GM21447 (cell line): ENCODE data around the gene XKR7.

Experiments
- ATAC-seq: cut with Tn5 transposase; IDR thresholded peaks from one replicate; pipeline ENCODE4 v1.9.1; 2021; ENCODE audit not compliant: unreplicated experiment

XKR7 gene

GRCh38 chr20:31975874-31976273 is 7.9 kb downstream of the XKR7 start:
- ATAC-seq = no peak

DNA sequence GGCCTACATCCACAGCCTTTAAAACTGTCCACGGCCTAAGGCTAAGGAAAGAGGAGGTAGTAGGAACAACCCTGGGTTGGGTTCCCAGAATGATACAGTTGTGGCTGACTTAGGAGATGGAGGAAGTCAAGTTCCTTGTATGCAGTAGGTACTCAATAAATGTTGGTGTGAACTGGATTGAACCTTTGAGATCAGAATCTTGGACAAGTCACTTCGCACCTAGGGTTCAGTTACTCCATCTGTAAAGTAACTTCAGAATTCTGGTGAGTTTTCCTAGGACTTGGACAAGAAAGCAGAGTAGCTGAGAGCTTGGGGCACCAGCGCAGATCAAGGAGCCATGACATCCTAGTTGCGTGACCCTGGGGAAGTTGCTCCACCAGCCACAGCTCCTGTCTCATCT is 9.1 kb downstream of the XKR7 start:
- ATAC-seq = no peak

DNA sequence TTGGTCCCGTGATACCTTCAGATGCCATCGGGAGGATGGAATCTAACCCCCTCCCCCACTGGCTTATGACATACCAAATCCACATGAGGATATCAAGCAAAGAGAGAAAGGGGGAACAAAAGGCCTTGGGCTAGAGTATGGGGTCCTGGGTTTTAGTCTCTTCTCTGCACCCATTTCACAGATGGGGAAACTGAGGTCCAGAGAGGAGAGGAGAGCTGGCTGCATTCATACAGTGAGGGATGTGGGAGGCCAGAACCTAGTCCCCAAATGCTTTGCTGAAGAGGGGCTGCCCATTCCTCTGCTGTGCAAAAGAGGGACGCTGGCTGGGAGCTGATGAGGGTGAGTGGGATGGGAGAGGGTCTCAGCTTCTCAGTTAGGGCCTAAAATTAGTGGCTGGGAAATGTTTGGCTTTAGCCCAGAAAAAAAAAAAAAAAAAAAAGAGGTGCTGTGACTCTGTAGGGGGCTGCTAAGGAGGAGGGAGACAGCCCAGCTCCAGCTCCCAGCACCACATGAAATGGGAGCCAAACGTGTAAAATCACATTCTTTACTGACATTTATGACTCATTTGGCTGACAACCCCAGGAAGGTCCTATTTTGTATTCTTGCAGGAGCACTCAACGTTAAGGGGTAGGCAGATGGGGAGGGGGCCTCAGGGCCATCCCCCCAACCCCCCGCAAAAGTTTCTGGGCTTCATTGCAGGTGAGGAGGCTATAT is 11.9 kb downstream of the XKR7 start:
- ATAC-seq = no peak

DNA sequence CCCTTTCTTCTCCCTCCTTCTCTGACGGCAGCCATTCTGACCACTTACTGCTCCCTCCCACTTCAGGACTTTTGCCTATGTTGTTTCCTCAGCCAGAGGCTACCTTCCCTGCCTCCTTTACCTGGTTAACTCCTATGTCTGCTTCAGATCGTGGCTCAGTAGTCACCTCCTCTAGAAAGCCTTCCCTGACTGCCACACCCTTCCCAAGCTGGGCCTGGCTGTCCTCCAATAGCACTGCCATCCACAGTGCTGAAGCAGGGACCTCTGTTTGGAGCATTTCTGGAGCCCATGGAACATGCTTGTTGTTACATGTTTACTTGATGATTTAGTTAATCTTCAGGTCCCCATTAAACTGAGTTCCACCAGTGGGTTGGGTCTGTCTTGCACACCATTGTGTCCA is 13.8 kb downstream of the XKR7 start:
- no peak for ATAC-seq

DNA sequence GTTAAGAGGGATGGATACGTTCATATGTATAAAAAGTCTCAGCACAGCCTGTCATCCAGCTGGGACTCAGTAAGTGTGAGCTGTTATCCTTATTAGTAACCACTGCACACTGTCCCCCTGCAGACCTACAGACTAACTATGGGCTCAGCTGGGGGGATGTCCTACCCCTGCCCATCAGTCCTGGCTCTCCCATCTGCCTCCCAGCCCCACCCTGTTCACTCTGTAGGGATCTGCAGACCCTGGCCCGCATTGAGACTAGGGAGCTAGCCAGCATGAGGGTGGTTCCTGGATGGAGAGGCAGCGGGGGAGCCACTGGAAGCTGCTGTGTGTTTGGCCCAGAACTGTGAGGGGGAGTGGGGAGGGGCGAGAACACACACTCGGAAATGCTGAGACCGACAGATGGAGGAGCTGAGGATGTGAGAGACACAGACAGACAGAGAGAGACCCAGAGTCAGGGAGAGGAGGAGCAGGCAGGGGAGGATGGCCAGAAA is 17.1 kb downstream of the XKR7 start:
- no peak for ATAC-seq

GRCh38 chr20:31987744-31988143 is 19.8 kb downstream of the XKR7 start:
- ATAC-seq = no peak

DNA sequence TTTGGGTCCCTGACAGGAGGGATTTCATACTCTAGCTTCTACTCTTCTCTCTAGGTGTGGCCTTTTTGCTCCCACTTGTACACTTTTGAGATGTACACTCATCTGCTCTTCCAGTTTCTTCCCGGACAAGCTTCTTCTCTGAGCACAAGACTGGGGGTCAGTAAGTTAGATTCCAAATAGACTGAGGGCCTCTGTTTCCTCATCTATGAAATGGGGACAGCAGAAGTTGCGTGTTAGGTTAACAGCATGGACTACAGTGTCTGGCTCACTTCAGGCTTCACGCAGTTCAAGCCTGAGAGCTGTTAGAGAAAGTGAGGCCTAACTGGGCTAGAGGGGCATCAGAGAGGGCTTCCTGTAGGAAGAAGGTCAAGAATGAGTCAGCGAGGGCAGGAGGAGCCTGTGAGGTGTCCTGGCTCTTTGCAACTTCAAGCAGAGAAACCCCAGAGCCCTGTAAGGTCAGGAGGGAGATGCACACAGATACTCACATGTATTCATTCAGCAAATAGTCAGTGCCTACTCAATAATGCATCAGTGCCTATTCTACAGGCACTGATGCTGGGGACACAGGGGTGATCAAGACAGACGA is 20.6 kb downstream of the XKR7 start:
- no peak for ATAC-seq

DNA sequence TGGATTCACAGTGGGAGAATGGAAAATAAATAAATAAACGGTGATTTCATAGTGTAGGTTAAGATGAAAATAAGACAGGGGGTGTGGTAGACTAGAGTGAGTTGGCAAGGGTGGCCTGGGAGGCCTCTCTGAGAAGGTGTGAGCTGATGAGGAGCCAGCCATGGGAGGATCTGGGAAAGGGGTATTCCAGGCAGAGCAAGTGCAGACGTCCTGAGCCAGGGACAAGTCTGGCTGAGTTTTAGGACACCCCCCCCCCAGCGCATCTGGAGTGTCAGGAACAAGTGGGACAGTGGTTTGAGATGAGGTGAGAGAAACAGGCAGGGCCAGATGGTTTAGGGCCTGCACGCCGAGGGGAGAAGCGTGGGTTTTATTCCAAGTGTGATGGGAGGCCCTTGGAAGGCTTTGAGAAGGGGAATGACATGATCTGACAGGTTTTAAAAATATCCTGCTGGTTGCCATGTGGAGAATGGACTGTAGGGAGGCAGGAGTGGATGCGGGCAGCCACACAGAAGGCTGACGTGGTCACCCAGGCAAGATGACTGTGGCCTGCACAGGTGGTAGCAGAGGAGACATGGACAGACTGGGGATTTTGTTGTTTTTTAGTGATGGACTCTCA is 21.2 kb downstream of the XKR7 start:
- no peak for ATAC-seq

DNA sequence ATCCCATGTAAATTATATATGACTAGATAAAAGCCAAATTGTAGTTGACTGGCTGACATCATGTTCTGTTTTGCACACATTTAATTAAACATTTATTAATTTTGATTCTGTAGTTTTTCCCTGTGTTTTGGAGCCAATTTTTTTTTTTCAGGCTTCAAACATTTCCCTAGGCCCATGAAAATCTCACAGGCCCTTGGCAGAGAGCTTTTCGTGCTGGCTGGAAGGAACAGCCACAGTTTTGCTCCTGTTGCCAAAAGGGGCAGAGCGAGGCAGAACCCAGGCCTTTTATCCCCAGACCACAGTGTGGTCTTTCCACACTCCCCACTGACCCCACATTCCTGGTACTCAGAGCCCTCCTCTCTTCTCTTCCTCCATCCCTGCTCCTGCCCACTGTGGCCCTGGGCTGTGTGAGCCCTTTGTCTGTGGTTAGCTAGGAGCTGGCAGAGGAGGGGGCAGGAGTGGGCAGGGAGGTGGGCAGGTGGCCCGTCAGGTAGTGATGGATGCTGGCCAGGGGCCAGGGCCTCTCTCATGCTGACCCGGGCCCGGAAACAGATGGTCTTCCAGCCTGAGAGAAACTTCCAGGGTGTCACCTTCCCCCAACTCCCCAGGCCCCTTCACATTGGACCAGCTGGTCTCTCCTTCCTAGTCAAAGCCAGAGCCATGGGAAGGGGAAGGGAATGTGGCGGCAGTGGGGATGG is 22.8 kb downstream of the XKR7 start:
- no peak for ATAC-seq

DNA sequence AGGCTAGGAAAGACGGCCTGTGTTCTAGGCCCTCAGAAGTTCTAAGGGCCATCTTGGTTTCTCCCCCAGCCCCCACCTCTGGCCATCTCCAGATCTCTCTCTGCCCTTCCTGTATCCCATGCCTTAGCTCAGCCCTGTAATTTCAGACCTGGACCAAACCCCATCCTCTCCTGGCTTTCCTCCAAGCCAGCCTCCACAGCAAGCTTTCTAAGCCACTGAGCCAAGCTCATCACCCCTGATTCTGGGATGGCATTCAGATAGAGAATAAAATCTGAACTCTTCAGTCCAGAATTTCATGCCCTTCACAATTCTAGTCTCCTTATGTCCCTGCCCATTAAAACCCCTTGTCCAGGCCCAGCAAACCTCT is 23.4 kb downstream of the XKR7 start:
- no peak for ATAC-seq

GRCh38 chr20:31992086-31992485 is 24.1 kb downstream of the XKR7 start:
- no peak for ATAC-seq

- ATAC-seq = no peak
Observed at GRCh38 chr20:31996996-31997395, 29.0 kb downstream of the XKR7 start.

GRCh38 chr20:31998246-31998645 is 30.3 kb downstream of the XKR7 start:
- ATAC-seq = no peak

DNA sequence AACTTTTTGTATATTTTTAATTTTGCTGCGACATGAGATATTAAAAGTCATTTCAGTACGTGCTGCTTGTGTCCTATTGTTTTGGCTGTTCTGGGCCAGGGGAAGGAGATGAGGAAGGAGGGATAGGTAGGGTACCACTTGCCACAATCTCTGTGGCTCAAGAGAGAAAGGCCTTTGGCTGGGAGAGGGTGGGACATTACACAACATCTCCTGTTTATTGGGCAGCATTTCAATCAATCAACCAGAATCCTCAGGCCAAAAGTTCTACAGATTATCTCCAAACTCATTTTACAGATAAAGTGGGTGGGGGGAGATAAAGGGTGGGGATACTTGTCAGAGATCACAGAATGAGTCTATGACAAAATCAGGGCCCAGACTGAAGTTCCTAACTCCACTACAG is 35.4 kb downstream of the XKR7 start:
- no peak for ATAC-seq

DNA sequence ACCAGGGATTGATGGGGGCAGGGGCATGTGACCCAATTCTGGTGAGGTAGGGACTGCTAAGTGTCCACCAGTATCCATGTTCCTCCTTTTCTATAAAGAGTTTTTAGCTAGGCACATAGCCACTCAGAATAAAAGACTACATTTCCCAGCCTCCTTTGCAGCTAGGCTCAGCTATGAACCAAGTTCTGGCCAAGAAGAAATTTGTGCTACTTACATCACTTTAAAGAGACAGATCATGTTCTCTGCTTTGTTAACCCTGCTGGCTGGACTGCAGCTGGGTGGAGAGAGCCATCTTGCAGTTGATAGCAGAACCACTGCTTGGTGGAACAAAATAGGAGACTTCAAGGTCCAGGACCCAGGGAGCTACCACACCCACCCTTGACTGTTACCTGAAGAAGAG is 37.0 kb downstream of the XKR7 start:
- no peak for ATAC-seq

GRCh38 chr20:32006053-32006452 is 38.1 kb downstream of the XKR7 start:
- no peak for ATAC-seq

- ATAC-seq = no peak
Observed at GRCh38 chr20:32006841-32007786, 39.2 kb downstream of the XKR7 start.

GRCh38 chr20:32007787-32008616 is 40.1 kb downstream of the XKR7 start:
- no peak for ATAC-seq

- no peak for ATAC-seq
Observed at GRCh38 chr20:32009564-32009963, 41.6 kb downstream of the XKR7 start.

- no peak for ATAC-seq
Observed at GRCh38 chr20:32010101-32010500, 42.1 kb downstream of the XKR7 start, which contains the start of gene CCM2L. CCM2L (plus strand) TSS chr20:32010438; CDS start chr20:32010455, 17 bp downstream.
